Endothelial cell of umbilical vein (primary cell): Measurements from ENCODE around the gene FAM32A. TPM values are rescaled to one million over a fixed set of nuclear protein-coding genes. Genes with fewer than 3 reads are reported as not detected.

Experiments
- BruUV-seq: library from RNA; stranded (reverse); fragments of 400-500 nt; replicated peaks from 2 replicates; lab custom pipeline; 2021; lab: Mats Ljungman, UMichigan
- CTCF ChIA-PET: fragments of 300-600, 350-600 bp; sonication (Branson Sonifier 250); formaldehyde crosslinking; loops from one replicate; lab custom pipeline; 2021; ENCODE audit warnings: antibody characterized with exemption, inconsistent platforms; lab: Charles Lee
- POLR2A ChIA-PET: fragments of 300-600, 350-600 bp; sonication (Branson Sonifier 250); formaldehyde crosslinking; loops from one replicate; lab custom pipeline; 2021; ENCODE audit warnings: antibody characterized with exemption, inconsistent platforms; lab: Charles Lee
- DNase-seq: peaks from one replicate; pipeline ENCODE4 v3.0.0-alpha.2; 2011; ENCODE audit warnings: low read depth, low spot score
- FAIRE-seq: peaks from 2 replicates; lab custom pipeline; 2011; peaks lifted over from hg19 to GRCh38; lab: Jason Lieb, UNC
- H2AFZ ChIP-seq: 2 replicates; pipeline ENCODE4 v1.6.0; 2012; ENCODE audit warnings: low read depth, low read length, control low read depth, inconsistent platforms
- H3K27ac ChIP-seq: 2 replicates; pipeline ENCODE4 v1.5.1; 2011; ENCODE audit warnings: low read depth, mild to moderate bottlenecking, control low read depth, low read length, moderate library complexity; ENCODE audit not compliant: insufficient read depth
- H3K27me3 ChIP-seq, 2 experiments: 2 replicates each; pipeline versions ENCODE4 v1.6.0 to v1.6.1; 2011; ENCODE audit warnings: low read length in 2 of 2, mixed read lengths in 1 of 2; ENCODE audit not compliant: control insufficient read depth in 2 of 2, insufficient read depth in 2 of 2
- H3K36me3 ChIP-seq, 2 experiments: 2 replicates in 1 of 2; 3 replicates in 1 of 2; pipeline ENCODE4 v1.5.1; 2011; ENCODE audit warnings: low read length in 2 of 2, mild to moderate bottlenecking in 1 of 2, moderate library complexity in 1 of 2; ENCODE audit not compliant: control insufficient read depth in 2 of 2, insufficient read depth in 2 of 2; ENCODE audit errors: extremely low read depth in 1 of 2
- H3K4me1 ChIP-seq: 3 replicates; pipeline ENCODE4 v1.5.1; 2011; ENCODE audit warnings: mild to moderate bottlenecking, low read length; ENCODE audit not compliant: control insufficient read depth, insufficient read depth; ENCODE audit errors: extremely low read depth
- H3K4me2 ChIP-seq: 2 replicates; pipeline ENCODE4 v1.6.1; 2011; ENCODE audit warnings: low read length, control low read depth, mixed read lengths; ENCODE audit not compliant: insufficient read depth
- H3K4me3 ChIP-seq, 3 experiments: fragments of 200-600 bp in 1 of 3; sonication (generic), shearing (Covaris generic) in 1 of 3; replicated peaks in 1 of 3; 2 replicates each; pipeline ENCODE4 v1.5.1; 2011 to 2016; ENCODE audit warnings: control low read depth in 3 of 3, low read length in 3 of 3, mild to moderate bottlenecking in 2 of 3, inconsistent platforms in 1 of 3, low read depth in 1 of 3, moderate library complexity in 1 of 3; ENCODE audit not compliant: insufficient read depth in 1 of 3
- H3K79me2 ChIP-seq: 2 replicates; pipeline ENCODE4 v1.6.0; 2012; ENCODE audit warnings: low read length, inconsistent platforms; ENCODE audit not compliant: control insufficient read depth, insufficient read depth
- H3K9ac ChIP-seq: replicated peaks from 2 replicates; pipeline ENCODE3; 2011; ENCODE audit warnings: low read length, control low read depth; ENCODE audit not compliant: insufficient read depth; ENCODE audit errors: extremely low read depth
- H3K9me1 ChIP-seq: replicated peaks from 3 replicates; pipeline ENCODE4 v1.6.0; 2011; ENCODE audit warnings: mild to moderate bottlenecking, low read length; ENCODE audit not compliant: control insufficient read depth, insufficient read depth; ENCODE audit errors: extremely low read depth
- H3K9me3 ChIP-seq: replicated peaks from 2 replicates; pipeline ENCODE4 v1.5.1; 2012; ENCODE audit warnings: low read length, inconsistent platforms; ENCODE audit not compliant: control insufficient read depth, insufficient read depth
- H4K20me1 ChIP-seq: replicated peaks from 2 replicates; pipeline ENCODE3; 2011; ENCODE audit warnings: mild to moderate bottlenecking, low read length; ENCODE audit not compliant: control insufficient read depth, insufficient read depth; ENCODE audit errors: extremely low read depth
- CTCF ChIP-seq, 2 donors: IDR thresholded peaks; 1 replicate in 1 of 2; 2 replicates in 1 of 2; pipeline ENCODE4 v1.5.1; 2011; ENCODE audit warnings: low read length in 2 of 2, mild to moderate bottlenecking in 2 of 2, moderate library complexity in 2 of 2, control low read depth in 1 of 2, inconsistent platforms in 1 of 2, low read depth in 1 of 2; ENCODE audit not compliant: insufficient read depth in 1 of 2; ENCODE audit errors: extremely low read depth in 1 of 2
- EZH2 ChIP-seq: IDR thresholded peaks from 2 replicates; pipeline ENCODE4 v1.6.1; 2012; ENCODE audit warnings: borderline replicate concordance, low read depth, mild to moderate bottlenecking, moderate library complexity, low read length, inconsistent platforms; ENCODE audit not compliant: severe bottlenecking
- FOS ChIP-seq: IDR thresholded peaks from 2 replicates; pipeline ENCODE4 v1.6.1; 2011; ENCODE audit warnings: mild to moderate bottlenecking, low read length, moderate library complexity, borderline replicate concordance; ENCODE audit not compliant: insufficient read depth
- GATA2 ChIP-seq: IDR thresholded peaks from 2 replicates; pipeline ENCODE4 v1.7.0; 2011; ENCODE audit warnings: low read depth, mild to moderate bottlenecking, moderate library complexity, mixed read lengths, low read length; ENCODE audit not compliant: insufficient read length, insufficient read depth
- JUN ChIP-seq: IDR thresholded peaks from 2 replicates; pipeline ENCODE4 v1.6.1; 2011; ENCODE audit warnings: borderline replicate concordance, low read depth; ENCODE audit not compliant: insufficient read length, insufficient read depth
- POLR2AphosphoS5 ChIP-seq: IDR thresholded peaks from 2 replicates; pipeline ENCODE4 v1.6.1; 2012; ENCODE audit warnings: low read depth, mild to moderate bottlenecking, control low read depth, low read length, moderate library complexity; ENCODE audit not compliant: insufficient read depth
- dilution Hi-C: fragments of 300-500 bp; cut with MboI; formaldehyde crosslinking; loops from one replicate; pipeline ENCODE4 v1.15.0; 2019; ENCODE audit warnings: low sequenced_read_pairs; ENCODE audit not compliant: extremely low pct_ligation_motif_present
- intact Hi-C: fragments of 100-400 bp; cut with micrococcal nuclease; formaldehyde crosslinking; loops from one replicate; pipeline ENCODE4 v1.10.0; 2022
- polyA plus RNA-seq, 4 experiments: library from polyadenylated mRNA; depleted of rRNA in 3 of 4; stranded (reverse) in 3 of 4; unstranded in 1 of 4; fragments of >200 nt; gene quantifications; 2 replicates each; pipeline versions ENCODE4 v1.2.1 to v1.2.3, GENCODE V29; 2011 to 2012; ENCODE audit warnings: missing spikeins in 1 of 4
- total RNA-seq: library from RNA; stranded (reverse); gene quantifications from 2 replicates; pipeline ENCODE4 v1.2.3, GENCODE V29; 2021
- TF ChIP-seq, protein P1 (sequence below): IDR thresholded peaks from 2 replicates; pipeline ENCODE4 v1.6.1; 2011; ENCODE audit not compliant: insufficient read depth, insufficient read length

The FAM32A gene
- total and polyA plus RNA-seq, 2 donors (not counting 3 experiments of a cell fraction or from before 2014, with no cell fraction given): 82.8 to 130 TPM

GRCh38 chr19:16207490-16208025 lies 22.3 kb downstream of the FAM32A start:
- no TSS peak for BruUV-seq
- Histone ChIP-seq H3K4me3 (no peak overlapping the region), H3K9ac (no peak overlapping the region), H3K4me2 (no peak overlapping the region), H3K27me3 (no peaks in the 10 kb centered on the region), H3K79me2 (peaks cover 23% of the 10 kb centered on the region), H3K9me3 (no peaks in the 10 kb centered on the region), H3K36me3 (peaks cover 5 to 43% of the 10 kb centered on the region in 2 experiments), H3K4me1 (no peaks in the 10 kb centered on the region), H4K20me1 (no peaks in the 10 kb centered on the region), H2AFZ (no peak overlapping the region), H3K27ac (no peak overlapping the region), H3K9me1 (no peaks in the 10 kb centered on the region)
- CTCF ChIA-PET: no interaction called here
- dilution Hi-C loops (loop anchor here (25.0 kb wide), 1 partner anchor 155 kb away; no protein-coding TSS in a partner anchor), intact Hi-C loops (no loop called here)
- DNase-seq (no peak), FAIRE-seq (no peak)
- POLR2A ChIA-PET: no interaction called here
- no peak for TF ChIP-seq GATA2
- TF ChIP-seq EZH2: no peak
- TF ChIP-seq FOS: no peak

DNA sequence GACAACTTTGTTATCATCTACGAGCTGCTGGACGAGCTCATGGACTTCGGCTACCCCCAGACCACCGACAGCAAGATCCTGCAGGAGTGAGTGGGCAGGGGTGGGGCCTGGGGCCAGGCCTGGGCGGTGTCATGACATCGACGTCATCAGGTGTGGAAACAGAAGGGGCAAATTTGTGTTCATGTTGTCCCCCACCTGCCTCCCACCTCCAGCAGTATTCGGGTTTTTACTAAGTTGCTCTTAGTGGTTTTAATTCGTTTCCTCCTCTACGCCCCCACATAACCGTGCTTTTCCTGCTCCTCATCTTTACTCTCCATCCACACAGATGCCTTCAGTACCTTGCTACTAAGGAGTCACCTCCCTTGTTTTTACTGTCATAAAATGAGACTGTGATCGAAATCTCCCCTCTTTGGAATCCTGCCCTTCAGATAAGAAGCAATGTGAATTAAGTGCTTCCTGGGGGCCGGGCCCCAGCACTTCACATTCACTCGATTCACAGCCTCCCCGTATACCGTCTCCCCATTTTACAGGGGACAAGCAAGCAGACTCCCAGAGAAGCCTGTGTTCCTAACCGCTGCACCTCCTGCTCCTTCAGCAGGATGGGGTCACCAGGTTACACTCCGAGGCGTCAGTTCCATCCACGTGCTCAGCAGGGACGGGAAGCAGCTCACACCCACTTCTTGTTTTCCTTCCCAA lies 23.0 kb downstream of the FAM32A start:
- no peaks in the 10 kb centered on the region for H4K20me1 ChIP-seq
- intact Hi-C loops: no loop called here
- H3K79me2 ChIP-seq: peaks cover 27% of the 10 kb centered on the region
- no peaks in the 10 kb centered on the region for H3K4me1 ChIP-seq
- no TSS peak for BruUV-seq
- no peaks in the 10 kb centered on the region for H3K27me3 ChIP-seq
- CTCF ChIA-PET: no interaction called here
- H3K9me3 ChIP-seq: no peaks in the 10 kb centered on the region
- no peak overlapping the region for H3K9ac ChIP-seq
- POLR2A ChIA-PET: no interaction called here
- H3K4me2 ChIP-seq: no peak overlapping the region
- TF ChIP-seq EZH2: no peak
- TF ChIP-seq, protein P1, sequence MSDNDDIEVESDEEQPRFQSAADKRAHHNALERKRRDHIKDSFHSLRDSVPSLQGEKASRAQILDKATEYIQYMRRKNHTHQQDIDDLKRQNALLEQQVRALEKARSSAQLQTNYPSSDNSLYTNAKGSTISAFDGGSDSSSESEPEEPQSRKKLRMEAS: no peak
- TF ChIP-seq JUN: no peak
- TF ChIP-seq FOS: no peak
- no peak for TF ChIP-seq GATA2
- no peak for TF ChIP-seq POLR2AphosphoS5
- TF ChIP-seq CTCF (IDR thresholded peaks at IDR 0.05; ENCODE audit: extremely low read depth in 1 of 2, insufficient read depth in 1 of 2, low read depth in 1 of 2, low read length in 2 of 2): no peak
- no peak for DNase-seq
- peaks cover 5 to 41% of the 10 kb centered on the region in 2 experiments for H3K36me3 ChIP-seq
- no peak for FAIRE-seq
- no peak overlapping the region for H3K4me3 ChIP-seq
- H3K27ac ChIP-seq: no peak overlapping the region
- no peak overlapping the region for H2AFZ ChIP-seq
- dilution Hi-C loops: loop anchor here (25.0 kb wide), 1 partner anchor 154 kb away; no protein-coding TSS in a partner anchor
- H3K9me1 ChIP-seq: no peaks in the 10 kb centered on the region
